GM12801 (cell line): ENCODE data around the gene AIMP1.

ENCODE experiments used
- CTCF ChIP-seq: IDR thresholded peaks from one replicate; pipeline ENCODE4 v1.5.1; 2011; ENCODE audit warnings: control low read depth; ENCODE audit not compliant: insufficient read length; ENCODE audit errors: extremely low read depth

Gene AIMP1

GRCh38 chr4:106369456-106370060 is 53.2 kb downstream of the AIMP1 start:
- TF ChIP-seq CTCF: no peak

GRCh38 chr4:106370214-106370613 is 53.9 kb downstream of the AIMP1 start:
- TF ChIP-seq CTCF: no peak

GRCh38 chr4:106371161-106371560 is 54.8 kb downstream of the AIMP1 start:
- TF ChIP-seq CTCF: no peak

GRCh38 chr4:106373026-106373425 is 56.7 kb downstream of the AIMP1 start:
- TF ChIP-seq CTCF: no peak

GRCh38 chr4:106380179-106380578 is 63.8 kb downstream of the AIMP1 start:
- TF ChIP-seq CTCF: no peak

- no peak for TF ChIP-seq CTCF
Observed at GRCh38 chr4:106384878-106385277, 68.5 kb downstream of the AIMP1 start.

- no peak for TF ChIP-seq CTCF
Observed at GRCh38 chr4:106385853-106386393, 69.6 kb downstream of the AIMP1 start.

GRCh38 chr4:106395582-106395981 is 79.2 kb downstream of the AIMP1 start:
- no peak for TF ChIP-seq CTCF
